K562 (cell line): ENCODE data around the gene ATP8A1.

ENCODE experiments used
- BMI1 ChIP-seq: fragments of 150-350 bp; IDR thresholded peaks from 2 replicates; pipeline ENCODE4 v1.6.1; 2014; ENCODE audit warnings: low read length
- CHD2 ChIP-seq: IDR thresholded peaks from 2 replicates; pipeline ENCODE4 v1.6.1; 2011; ENCODE audit warnings: low read depth, low read length
- ELF4 ChIP-seq: fragments of 450-650 bp; formaldehyde crosslinking; IDR thresholded peaks from 2 replicates; pipeline ENCODE4 v1.4.0; 2022; ENCODE audit warnings: missing genetic modification characterization
- KAT7 ChIP-seq: sonication (generic); formaldehyde crosslinking; IDR thresholded peaks from 2 replicates; pipeline ENCODE4 v1.8.0; 2022; ENCODE audit warnings: missing genetic modification reagents, mild to moderate bottlenecking, borderline replicate concordance
- PML ChIP-seq: IDR thresholded peaks from 2 replicates; pipeline ENCODE4 v1.6.1; 2012; ENCODE audit warnings: low read length, inconsistent platforms
- RB1 ChIP-seq: fragments of 450-650 bp; IDR thresholded peaks from 2 replicates; pipeline ENCODE4 v1.6.1; 2017; ENCODE audit warnings: low read depth, mild to moderate bottlenecking
- RBM25 ChIP-seq: fragments of 200-400 bp; formaldehyde crosslinking; IDR thresholded peaks from 2 replicates; pipeline ENCODE4 v1.6.1; 2018; ENCODE audit warnings: low read length, low read depth, moderate library complexity; ENCODE audit not compliant: severe bottlenecking
- ZNF121 ChIP-seq: sonication (generic); formaldehyde crosslinking; conservative IDR thresholded peaks from 2 replicates; pipeline ENCODE4 v1.8.0; 2022; ENCODE audit warnings: missing genetic modification reagents
- TF ChIP-seq, protein P1 (sequence below), 3 experiments: IDR thresholded peaks in 2 of 3; conservative IDR thresholded peaks in 1 of 3; 2 replicates each; pipeline ENCODE4 v1.5.1; 2011 to 2012; ENCODE audit warnings: low read length in 3 of 3, mild to moderate bottlenecking in 3 of 3, control low read depth in 2 of 3, improper control_type of control experiment in 1 of 3, inconsistent platforms in 1 of 3, low read depth in 1 of 3, mixed read lengths in 1 of 3, moderate library complexity in 1 of 3; ENCODE audit not compliant: insufficient read depth in 2 of 3
- TF ChIP-seq, protein P2 (sequence below): sonication (generic); formaldehyde crosslinking; IDR thresholded peaks from 2 replicates; pipeline ENCODE4 v1.8.1; 2023; ENCODE audit warnings: mild to moderate bottlenecking, missing genetic modification reagents, moderate library complexity

DNA sequence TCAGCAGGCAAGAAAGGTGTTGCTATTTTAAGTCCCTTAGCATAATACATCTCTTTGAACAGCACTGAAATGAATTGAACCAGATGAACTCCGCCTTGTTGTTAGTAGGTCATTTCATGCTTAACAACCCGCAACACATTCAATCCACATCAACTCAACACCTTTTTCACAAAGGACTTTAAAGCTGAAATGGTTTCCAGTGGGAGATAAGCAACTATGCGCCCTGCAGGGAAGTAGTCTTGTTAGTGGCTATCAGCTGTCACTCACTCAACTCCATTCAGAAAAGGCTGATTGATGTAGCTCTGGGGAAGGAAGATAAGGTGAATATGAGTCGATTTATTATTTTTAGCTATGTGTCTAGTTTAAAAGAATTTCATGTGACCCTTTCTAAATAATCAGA is 46.0 kb downstream of the ATP8A1 start:
- TF ChIP-seq KAT7 (no peak), RB1 (no peak), RBM25 (no peak), CHD2 (no peak), PML (no peak), ELF4 (CRISPR knock-in tag) (no peak), BMI1 (no peak), ZNF121 (CRISPR knock-in tag) (no peak)
- TF ChIP-seq, protein P1, sequence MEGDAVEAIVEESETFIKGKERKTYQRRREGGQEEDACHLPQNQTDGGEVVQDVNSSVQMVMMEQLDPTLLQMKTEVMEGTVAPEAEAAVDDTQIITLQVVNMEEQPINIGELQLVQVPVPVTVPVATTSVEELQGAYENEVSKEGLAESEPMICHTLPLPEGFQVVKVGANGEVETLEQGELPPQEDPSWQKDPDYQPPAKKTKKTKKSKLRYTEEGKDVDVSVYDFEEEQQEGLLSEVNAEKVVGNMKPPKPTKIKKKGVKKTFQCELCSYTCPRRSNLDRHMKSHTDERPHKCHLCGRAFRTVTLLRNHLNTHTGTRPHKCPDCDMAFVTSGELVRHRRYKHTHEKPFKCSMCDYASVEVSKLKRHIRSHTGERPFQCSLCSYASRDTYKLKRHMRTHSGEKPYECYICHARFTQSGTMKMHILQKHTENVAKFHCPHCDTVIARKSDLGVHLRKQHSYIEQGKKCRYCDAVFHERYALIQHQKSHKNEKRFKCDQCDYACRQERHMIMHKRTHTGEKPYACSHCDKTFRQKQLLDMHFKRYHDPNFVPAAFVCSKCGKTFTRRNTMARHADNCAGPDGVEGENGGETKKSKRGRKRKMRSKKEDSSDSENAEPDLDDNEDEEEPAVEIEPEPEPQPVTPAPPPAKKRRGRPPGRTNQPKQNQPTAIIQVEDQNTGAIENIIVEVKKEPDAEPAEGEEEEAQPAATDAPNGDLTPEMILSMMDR (IDR thresholded peaks at IDR 0.05 in 2 of 3, conservative IDR thresholded peaks at IDR 0.05 in 1 of 3; ENCODE audit: insufficient read depth in 2 of 3, low read depth in 1 of 3, low read length in 3 of 3), result no peak
- TF ChIP-seq, protein P2, sequence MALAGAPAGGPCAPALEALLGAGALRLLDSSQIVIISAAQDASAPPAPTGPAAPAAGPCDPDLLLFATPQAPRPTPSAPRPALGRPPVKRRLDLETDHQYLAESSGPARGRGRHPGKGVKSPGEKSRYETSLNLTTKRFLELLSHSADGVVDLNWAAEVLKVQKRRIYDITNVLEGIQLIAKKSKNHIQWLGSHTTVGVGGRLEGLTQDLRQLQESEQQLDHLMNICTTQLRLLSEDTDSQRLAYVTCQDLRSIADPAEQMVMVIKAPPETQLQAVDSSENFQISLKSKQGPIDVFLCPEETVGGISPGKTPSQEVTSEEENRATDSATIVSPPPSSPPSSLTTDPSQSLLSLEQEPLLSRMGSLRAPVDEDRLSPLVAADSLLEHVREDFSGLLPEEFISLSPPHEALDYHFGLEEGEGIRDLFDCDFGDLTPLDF (CRISPR knock-in tag), result no peak
